Activated CD8-positive, alpha-beta T cell treated with anti-CD3 and anti-CD28 coated beads for 36 hours (primary cell): Measurements from ENCODE around the gene MAGI2. TPM values are rescaled to one million over a fixed set of nuclear protein-coding genes. Genes with fewer than 3 reads are reported as not detected.

ENCODE experiments used
- ATAC-seq: fragments of 200-7000 bp; cut with Tn5 transposase; one replicate; pipeline ENCODE4 v1.10.0; 2021; ENCODE audit warnings: mild to moderate bottlenecking, moderate library complexity
- CTCF ChIA-PET: fragments of 350-600 bp; sonication (Branson Sonifier 250); formaldehyde crosslinking; loops from one replicate; lab custom pipeline; 2021; ENCODE audit warnings: antibody characterized with exemption; lab: Charles Lee
- POLR2A ChIA-PET: fragments of 350-600 bp; sonication (Branson Sonifier 250); formaldehyde crosslinking; loops from one replicate; lab custom pipeline; 2021; ENCODE audit warnings: antibody characterized with exemption; lab: Charles Lee
- DNase-seq: peaks from one replicate; pipeline ENCODE4 v3.0.0-alpha.2; 2020
- H3K27ac Mint-ChIP-seq: one replicate; pipeline ENCODE4 v1.8.0; 2021; ENCODE audit warnings: mild to moderate bottlenecking, mixed read lengths
- H3K27me3 Mint-ChIP-seq: one replicate; pipeline ENCODE4 v1.8.0; 2021; ENCODE audit warnings: mixed read lengths
- H3K36me3 Mint-ChIP-seq: one replicate; pipeline ENCODE4 v1.8.0; 2021; ENCODE audit warnings: low read depth, mixed read lengths
- H3K4me1 Mint-ChIP-seq: one replicate; pipeline ENCODE4 v1.8.0; 2021; ENCODE audit warnings: low read depth, mixed read lengths
- H3K4me3 Mint-ChIP-seq: one replicate; pipeline ENCODE4 v1.8.0; 2021; ENCODE audit warnings: mild to moderate bottlenecking, moderate library complexity, mixed read lengths
- H3K9me3 Mint-ChIP-seq: one replicate; pipeline ENCODE4 v1.8.0; 2021; ENCODE audit warnings: mixed read lengths
- CTCF ChIP-seq: fragments of 200-600 bp; IDR thresholded peaks from one replicate; pipeline ENCODE4 v1.8.0; 2022; ENCODE audit warnings: antibody characterized with exemption, mild to moderate bottlenecking
- intact Hi-C: fragments of 100-400 bp; cut with micrococcal nuclease; formaldehyde crosslinking; loops from one replicate; pipeline ENCODE4 v1.10.0; 2022
- total RNA-seq, 2 experiments: library from RNA; stranded (reverse); gene quantifications; one replicate each; pipeline ENCODE4 v1.2.3, GENCODE V29; 2021

The MAGI2 gene
- total RNA-seq, 2 experiments from 2014 or later, result 0.04 to 0.09 TPM

DNA sequence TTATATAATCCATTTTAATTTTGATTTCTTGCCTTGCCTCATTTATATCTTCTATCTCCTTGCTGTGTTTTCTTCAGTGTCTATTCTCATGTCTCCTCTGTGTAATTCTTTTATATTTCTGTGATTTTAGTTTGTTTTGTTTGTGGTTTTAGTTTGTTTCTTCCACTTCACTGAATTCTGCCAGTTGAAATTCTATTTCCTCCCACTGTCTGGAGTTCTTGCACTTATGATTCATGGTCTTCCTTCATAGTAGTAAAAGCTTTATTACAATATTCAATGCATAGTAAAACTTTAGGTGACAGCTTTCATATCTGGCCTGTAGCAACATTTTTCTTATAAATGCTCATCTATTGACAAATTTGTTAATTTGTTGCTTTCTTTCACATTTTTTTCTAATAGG lies 113.3 kb downstream of the MAGI2 start:
- CTCF ChIA-PET, result no interaction called here
- intact Hi-C loops, result no loop called here
- Mint-ChIP-seq H3K27me3 (no peaks in the 10 kb centered on the region), H3K27ac (no peak overlapping the region), H3K4me1 (no peaks in the 10 kb centered on the region), H3K4me3 (no peak overlapping the region), H3K9me3 (no peaks in the 10 kb centered on the region), H3K36me3 (no peaks in the 10 kb centered on the region)
- POLR2A ChIA-PET, result no interaction called here
- TF ChIP-seq CTCF, result no peak
- DNase-seq (no peak), ATAC-seq (no peak)

DNA sequence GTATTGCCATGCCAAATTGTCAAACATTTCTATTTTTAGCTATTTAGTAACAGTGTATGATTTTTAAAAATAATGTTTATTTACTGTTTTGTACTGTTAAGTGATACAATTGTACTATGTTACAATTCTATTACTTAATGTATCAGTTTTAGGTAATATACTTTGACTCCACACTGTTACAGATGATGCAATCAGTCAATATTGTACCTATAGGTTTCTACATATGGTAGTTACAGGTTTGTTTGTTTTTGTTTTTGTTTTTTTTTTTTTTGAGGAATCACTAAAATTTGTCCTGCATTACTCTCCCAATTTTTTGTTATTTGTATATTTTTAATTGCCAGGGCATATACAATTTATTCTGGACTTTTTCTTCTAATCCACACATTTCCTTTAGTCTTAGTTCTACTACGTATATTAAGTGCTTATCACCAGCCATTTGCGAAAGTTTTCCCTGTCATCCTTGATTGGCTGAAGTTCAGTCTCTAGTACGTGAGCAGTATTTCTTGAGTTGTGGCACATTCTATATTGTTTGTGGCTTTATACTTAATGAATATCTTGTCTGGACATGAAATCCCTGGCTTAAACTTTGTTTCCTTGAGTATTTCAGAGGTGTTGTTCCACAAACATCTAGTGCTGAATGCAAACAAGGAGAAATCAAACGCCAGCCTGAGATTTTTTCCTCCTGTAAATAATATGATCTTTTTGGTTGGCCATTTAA lies 114.1 kb downstream of the MAGI2 start:
- ATAC-seq (no peak), DNase-seq (no peak)
- no peak overlapping the region for H3K27ac Mint-ChIP-seq
- no peak for TF ChIP-seq CTCF
- POLR2A ChIA-PET, result no interaction called here
- no peak overlapping the region for H3K4me3 Mint-ChIP-seq
- intact Hi-C loops, result no loop called here
- CTCF ChIA-PET, result no interaction called here
- H3K36me3 Mint-ChIP-seq, result no peaks in the 10 kb centered on the region
- H3K4me1 Mint-ChIP-seq, result no peaks in the 10 kb centered on the region
- H3K27me3 Mint-ChIP-seq, result no peaks in the 10 kb centered on the region
- H3K9me3 Mint-ChIP-seq, result no peaks in the 10 kb centered on the region

DNA sequence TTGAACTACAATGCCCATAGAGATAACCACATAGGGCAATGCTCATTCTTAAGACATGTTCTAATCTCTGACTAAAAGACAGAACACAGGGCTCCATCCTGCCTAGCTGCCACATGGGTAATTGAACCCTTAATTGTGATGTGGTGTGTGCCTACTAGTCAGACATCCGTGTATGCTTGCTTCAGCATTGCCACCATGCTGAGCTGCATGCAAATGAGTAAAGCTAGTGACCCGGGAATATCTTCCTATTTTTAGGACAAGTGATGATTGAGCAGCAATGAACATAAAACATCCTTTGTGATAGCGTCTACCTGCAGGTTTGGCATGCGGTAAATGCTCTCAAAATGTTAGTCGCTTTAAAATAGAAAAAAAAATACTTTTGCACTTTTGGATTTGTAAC lies 115.8 kb downstream of the MAGI2 start:
- ATAC-seq, result no peak
- intact Hi-C loops, result no loop called here
- Mint-ChIP-seq H3K36me3 (no peaks in the 10 kb centered on the region), H3K4me1 (no peaks in the 10 kb centered on the region), H3K4me3 (no peak overlapping the region), H3K27me3 (no peaks in the 10 kb centered on the region), H3K9me3 (no peaks in the 10 kb centered on the region), H3K27ac (no peak overlapping the region)
- no peak for TF ChIP-seq CTCF
- ChIA-PET CTCF (no interaction called here), POLR2A (interaction anchor here (0.6 kb wide), 1 partner anchor 24 kb away, joined by 5 read pairs; no protein-coding TSS in a partner anchor)
- no peak for DNase-seq

- no peak for TF ChIP-seq CTCF
- no peak for DNase-seq
- intact Hi-C loops, result no loop called here
- H3K4me3 Mint-ChIP-seq, result no peak overlapping the region
- no peaks in the 10 kb centered on the region for H3K36me3 Mint-ChIP-seq
- no peak for ATAC-seq
- no peak overlapping the region for H3K27ac Mint-ChIP-seq
- ChIA-PET POLR2A (no interaction called here), CTCF (no interaction called here)
- H3K4me1 Mint-ChIP-seq, result no peaks in the 10 kb centered on the region
- H3K27me3 Mint-ChIP-seq, result no peaks in the 10 kb centered on the region
- H3K9me3 Mint-ChIP-seq, result no peaks in the 10 kb centered on the region
These were observed 118.6 kb downstream of the MAGI2 start for GRCh38 chr7:79334841-79335240.

GRCh38 chr7:79334334-79334733 lies 119.1 kb downstream of the MAGI2 start:
- DNase-seq, result no peak
- H3K4me1 Mint-ChIP-seq, result no peaks in the 10 kb centered on the region
- no peaks in the 10 kb centered on the region for H3K36me3 Mint-ChIP-seq
- no peak for TF ChIP-seq CTCF
- no peak for ATAC-seq
- ChIA-PET POLR2A (no interaction called here), CTCF (no interaction called here)
- intact Hi-C loops, result no loop called here
- no peak overlapping the region for H3K27ac Mint-ChIP-seq
- H3K9me3 Mint-ChIP-seq, result no peaks in the 10 kb centered on the region
- no peaks in the 10 kb centered on the region for H3K27me3 Mint-ChIP-seq
- no peak overlapping the region for H3K4me3 Mint-ChIP-seq
